ENCODE measurements around the gene SKIC8. TPM values are rescaled to one million over a fixed set of nuclear protein-coding genes. Genes with fewer than 3 reads are reported as not detected.

Gene SKIC8
- total RNA-seq, 1 experiment from 2014 or later: 44.5 TPM

DNA sequence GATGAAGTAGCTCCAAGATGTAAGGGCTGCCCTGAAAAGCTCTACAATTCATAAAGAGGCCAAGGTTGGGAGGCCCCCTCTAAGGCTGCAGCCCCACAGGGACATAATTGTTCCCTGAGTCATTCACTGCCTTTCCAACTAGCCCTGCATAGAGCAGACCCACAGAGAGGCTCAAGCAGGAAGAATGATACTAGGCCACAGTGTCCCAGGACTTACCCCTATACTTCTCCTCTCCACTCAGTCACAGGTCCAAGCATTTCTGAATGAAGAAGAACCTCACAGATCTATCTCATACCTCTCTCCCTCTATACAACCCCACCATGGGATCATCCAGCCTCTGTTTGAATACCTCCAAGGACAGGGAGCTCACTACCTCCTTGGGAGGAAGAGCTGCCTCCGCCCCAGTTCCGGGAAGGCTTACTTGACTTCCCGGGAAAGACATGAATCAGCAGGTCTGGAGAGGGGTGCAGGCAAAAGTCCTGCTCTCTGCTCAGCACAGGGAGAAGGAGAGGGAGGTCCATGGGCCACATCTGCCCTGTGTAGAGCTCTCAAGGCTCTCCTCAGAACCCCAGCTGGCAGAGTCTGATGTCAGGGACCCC is 6.9 kb upstream of the SKIC8 start:
- no TSS peak for BruUV-seq (replicated peaks)
- Histone ChIP-seq H3K36me3 (ENCODE audit: low read depth) (no peaks in the 10 kb centered on the region), H3K4me2 (no peak overlapping the region), H3K27me3 (ENCODE audit: insufficient read depth, low read depth) (no peaks in the 10 kb centered on the region), H3K4me3 (no peak overlapping the region), H3K4me1 (replicated peaks; ENCODE audit: insufficient read depth) (peaks cover 48% of the 10 kb centered on the region), H3F3A (ENCODE audit: insufficient read depth, low read depth) (peaks cover 27% of the 10 kb centered on the region), H4K20me1 (ENCODE audit: insufficient read depth) (no peaks in the 10 kb centered on the region), H3K9me3 (ENCODE audit: insufficient read depth, low read depth) (no peaks in the 10 kb centered on the region), H2AFZ (no peak overlapping the region), H3K79me2 (ENCODE audit: low read depth) (no peaks in the 10 kb centered on the region), H3K9me2 (ENCODE audit: insufficient read depth) (no peaks in the 10 kb centered on the region), H3K27ac (peak overlapping the region; percentile 38)
- TF ChIP-seq, protein P1, sequence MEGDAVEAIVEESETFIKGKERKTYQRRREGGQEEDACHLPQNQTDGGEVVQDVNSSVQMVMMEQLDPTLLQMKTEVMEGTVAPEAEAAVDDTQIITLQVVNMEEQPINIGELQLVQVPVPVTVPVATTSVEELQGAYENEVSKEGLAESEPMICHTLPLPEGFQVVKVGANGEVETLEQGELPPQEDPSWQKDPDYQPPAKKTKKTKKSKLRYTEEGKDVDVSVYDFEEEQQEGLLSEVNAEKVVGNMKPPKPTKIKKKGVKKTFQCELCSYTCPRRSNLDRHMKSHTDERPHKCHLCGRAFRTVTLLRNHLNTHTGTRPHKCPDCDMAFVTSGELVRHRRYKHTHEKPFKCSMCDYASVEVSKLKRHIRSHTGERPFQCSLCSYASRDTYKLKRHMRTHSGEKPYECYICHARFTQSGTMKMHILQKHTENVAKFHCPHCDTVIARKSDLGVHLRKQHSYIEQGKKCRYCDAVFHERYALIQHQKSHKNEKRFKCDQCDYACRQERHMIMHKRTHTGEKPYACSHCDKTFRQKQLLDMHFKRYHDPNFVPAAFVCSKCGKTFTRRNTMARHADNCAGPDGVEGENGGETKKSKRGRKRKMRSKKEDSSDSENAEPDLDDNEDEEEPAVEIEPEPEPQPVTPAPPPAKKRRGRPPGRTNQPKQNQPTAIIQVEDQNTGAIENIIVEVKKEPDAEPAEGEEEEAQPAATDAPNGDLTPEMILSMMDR (conservative IDR thresholded peaks at IDR 0.05): no peak
- no peak for TF ChIP-seq EZH2 (IDR thresholded peaks at IDR 0.05; ENCODE audit: low read depth)
- ChIA-PET POLR2A (ENCODE audit: unreplicated experiment) (interaction anchor here (0.6 kb wide), 1 partner anchor 445 kb away, joined by 4 read pairs; no protein-coding TSS in a partner anchor), CTCF (no interaction called here)
- intact Hi-C loops (cut with micrococcal nuclease; ENCODE audit: unreplicated experiment): loop anchor here (5.0 kb wide), 2 partner anchors 194 to 446 kb away; no protein-coding TSS in a partner anchor
- no peak for DNase-seq

DNA sequence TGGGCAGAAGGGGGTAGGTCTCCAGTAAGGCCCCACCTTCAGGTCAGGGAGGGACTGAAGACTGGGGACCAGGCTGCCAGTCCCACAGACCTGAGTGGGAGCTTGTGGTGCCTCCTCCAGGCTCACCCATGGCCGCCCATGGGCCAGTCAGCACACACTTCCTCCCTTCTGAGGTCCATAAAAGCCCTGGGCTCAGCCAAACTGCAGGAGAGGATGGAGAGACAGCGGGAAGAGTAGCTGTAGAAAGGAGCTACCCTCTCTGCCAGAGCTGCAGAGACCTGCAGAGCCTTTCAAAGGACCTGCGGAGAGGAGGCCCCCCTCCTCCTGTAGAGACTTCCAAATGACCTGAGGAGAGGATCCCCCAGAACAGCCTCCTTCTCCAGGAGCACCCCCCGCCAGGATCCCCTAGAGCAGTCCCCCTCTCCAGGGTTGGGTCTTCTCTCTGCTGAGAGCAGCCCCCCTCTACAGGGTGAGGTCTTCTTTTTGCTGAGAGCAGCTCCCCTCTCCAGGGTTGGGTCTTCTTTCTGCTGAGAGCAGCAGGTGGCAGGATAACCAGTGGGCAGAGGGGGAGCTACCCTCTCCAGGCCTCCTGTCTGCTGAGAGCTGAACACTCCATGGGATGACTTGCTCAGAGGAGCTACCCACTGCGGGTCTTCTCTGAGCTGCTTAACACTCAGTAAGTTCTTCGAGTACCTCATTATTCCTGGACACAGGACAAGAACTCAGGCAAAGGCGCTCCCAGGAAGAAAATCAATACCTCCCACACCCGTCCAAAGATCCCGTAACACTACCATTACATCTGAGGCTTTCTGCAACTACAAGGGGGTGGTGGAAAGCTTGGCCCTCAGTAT is 5.0 kb upstream of the SKIC8 start:
- CTCF ChIA-PET: interaction anchor here (0.5 kb wide), 1 partner anchor 124 kb away, joined by 3 read pairs; no protein-coding TSS in a partner anchor
- DNase-seq: no peak
- Histone ChIP-seq H3K9me2 (ENCODE audit: insufficient read depth) (no peaks in the 10 kb centered on the region), H3K79me2 (ENCODE audit: low read depth) (0 out of 2 replicates have a peak, but pooled peaks cover 3% of the 10 kb centered on the region), H3K27me3 (ENCODE audit: insufficient read depth, low read depth) (no peaks in the 10 kb centered on the region), H3K27ac (no peak overlapping the region), H3K36me3 (ENCODE audit: low read depth) (no peaks in the 10 kb centered on the region), H3K4me2 (no peak overlapping the region), H3F3A (ENCODE audit: insufficient read depth, low read depth) (peaks cover 38% of the 10 kb centered on the region), H3K4me1 (replicated peaks; ENCODE audit: insufficient read depth) (peaks cover 61% of the 10 kb centered on the region), H3K4me3 (no peak overlapping the region), H4K20me1 (ENCODE audit: insufficient read depth) (no peaks in the 10 kb centered on the region), H3K9me3 (ENCODE audit: insufficient read depth, low read depth) (no peaks in the 10 kb centered on the region), H2AFZ (no peak overlapping the region)
- TF ChIP-seq, protein P1 (conservative IDR thresholded peaks at IDR 0.05): no peak
- TF ChIP-seq EZH2 (IDR thresholded peaks at IDR 0.05; ENCODE audit: low read depth): no peak
- intact Hi-C loops (cut with micrococcal nuclease; ENCODE audit: unreplicated experiment): loop anchor here (5.0 kb wide), 2 partner anchors 192 to 448 kb away; no protein-coding TSS in a partner anchor
- POLR2A ChIA-PET (ENCODE audit: unreplicated experiment): no interaction called here
- no TSS peak for BruUV-seq (replicated peaks)

GRCh38 chr15:78302579-78303312 is 3.3 kb upstream of the SKIC8 start:
- peak overlapping the region; percentile 62 for H3K4me2 ChIP-seq
- H3K9me3 ChIP-seq (ENCODE audit: insufficient read depth, low read depth): no peaks in the 10 kb centered on the region
- ChIA-PET CTCF (no interaction called here), POLR2A (ENCODE audit: unreplicated experiment) (interaction anchor here (0.5 to 0.7 kb wide), 6 partner anchors 120 to 361 kb away, joined by 3 to 12 read pairs (median 4); no protein-coding TSS in a partner anchor)
- no peak overlapping the region; the same call in 1 of the 2 replicates for H3K4me3 ChIP-seq
- no peaks in the 10 kb centered on the region for H3K36me3 ChIP-seq (ENCODE audit: low read depth)
- peak in 1 of 2 experiments; percentile 82 for DNase-seq
- peak overlapping the region; percentile 92 for H3K27ac ChIP-seq
- H3K27me3 ChIP-seq (ENCODE audit: insufficient read depth, low read depth): no peaks in the 10 kb centered on the region
- H3K79me2 ChIP-seq (ENCODE audit: low read depth): peaks cover 19% of the 10 kb centered on the region
- no peaks in the 10 kb centered on the region for H3K9me2 ChIP-seq (ENCODE audit: insufficient read depth)
- intact Hi-C loops (cut with micrococcal nuclease; ENCODE audit: unreplicated experiment): no loop called here
- peaks cover 38% of the 10 kb centered on the region for H3F3A ChIP-seq (ENCODE audit: insufficient read depth, low read depth)
- H2AFZ ChIP-seq: no peak overlapping the region
- TF ChIP-seq, protein P1 (conservative IDR thresholded peaks at IDR 0.05): no peak
- TF ChIP-seq EZH2 (IDR thresholded peaks at IDR 0.05; ENCODE audit: low read depth): no peak
- peaks cover 71% of the 10 kb centered on the region for H3K4me1 ChIP-seq (replicated peaks; ENCODE audit: insufficient read depth)
- BruUV-seq (replicated peaks): no TSS peak
- no peaks in the 10 kb centered on the region for H4K20me1 ChIP-seq (ENCODE audit: insufficient read depth)
